Stimulated activated CD8-positive, alpha-beta memory T cell treated with anti-CD3 and anti-CD28 coated beads, Interleukin-7, amount 100 ng/mL, for 24 hours (primary cell): Measurements from ENCODE around the gene LANCL1.

ENCODE experiments used
- DNase-seq: peaks from one replicate; pipeline ENCODE4 v3.0.0-alpha.2; 2020; ENCODE audit warnings: low read depth

Gene LANCL1

GRCh38 chr2:210389856-210390255, 86.7 kb downstream of the LANCL1 start:
- no peak for DNase-seq

- no peak for DNase-seq
Measured at GRCh38 chr2:210388148-210388547, 88.4 kb downstream of the LANCL1 start.

GRCh38 chr2:210387074-210387473, 89.5 kb downstream of the LANCL1 start:
- DNase-seq, result no peak
